Heart left ventricle (tissue), 16 donors: ENCODE measurements around the gene C5. TPM values are rescaled to one million over a fixed set of nuclear protein-coding genes. Genes with fewer than 3 reads are reported as not detected.

Experiments
- ATAC-seq, 4 donors: fragments of 200-7000 bp; cut with Tn5 transposase; one replicate each; pipeline ENCODE4 v1.9.1; 2020 to 2022; ENCODE audit warnings: moderate library complexity in 4 of 4, mild to moderate bottlenecking in 3 of 4, moderate number of reproducible peaks in 1 of 4
- DNase-seq, 5 donors: peaks; one replicate each; pipeline ENCODE4 v3.0.0-alpha.2; 2020
- H3K27ac ChIP-seq, 12 donors: fragments of 200-600 bp; sonication (generic) in 4 of 12; one replicate each; pipeline versions ENCODE4 v1.5.0 to v1.8.0; 2016 to 2022; ENCODE audit warnings: mild to moderate bottlenecking in 2 of 12
- H3K27me3 ChIP-seq, 9 donors: fragments of 200-600 bp; sonication (generic) in 2 of 9; one replicate each; pipeline versions ENCODE4 v1.5.1 to v1.8.0; 2016 to 2022; ENCODE audit warnings: mild to moderate bottlenecking in 3 of 9
- H3K36me3 ChIP-seq, 9 donors: fragments of 200-600 bp; sonication (generic) in 2 of 9; one replicate each; pipeline versions ENCODE4 v1.5.0 to v1.8.0; 2018 to 2022; ENCODE audit warnings: mild to moderate bottlenecking in 2 of 9
- H3K4me1 ChIP-seq, 12 donors: fragments of 200-600 bp; sonication (generic) in 4 of 12; one replicate each; pipeline versions ENCODE4 v1.5.0 to v1.8.0; 2016 to 2022; ENCODE audit warnings: mild to moderate bottlenecking in 3 of 12
- H3K4me3 ChIP-seq, 12 donors: fragments of 200-600 bp; sonication (generic) in 4 of 12; one replicate each; pipeline versions ENCODE4 v1.5.0 to v1.8.0; 2017 to 2022; ENCODE audit warnings: mild to moderate bottlenecking in 9 of 12, moderate library complexity in 4 of 12
- H3K9me3 ChIP-seq, 12 donors: fragments of 200-600 bp; sonication (generic) in 4 of 12; one replicate each; pipeline versions ENCODE4 v1.5.0 to v1.8.0; 2016 to 2022; ENCODE audit warnings: mild to moderate bottlenecking in 1 of 12
- CTCF ChIP-seq, 12 donors: fragments of 200-600 bp; sonication (generic) in 4 of 12; IDR thresholded peaks; one replicate each; pipeline versions ENCODE4 v1.5.0 to v1.8.0; 2018 to 2022; ENCODE audit warnings: antibody characterized with exemption in 12 of 12, mild to moderate bottlenecking in 5 of 12
- POLR2A ChIP-seq, 2 donors: fragments of 450-650 bp; IDR thresholded peaks; one replicate each; pipeline ENCODE4 v1.6.1; 2017; ENCODE audit warnings: antibody characterized with exemption in 2 of 2, mild to moderate bottlenecking in 2 of 2, moderate library complexity in 2 of 2
- WGBS, 4 donors: extraction: QIAGEN DNeasy Blood & Tissue Kit in 2 of 4; methylation state at CpG; one replicate each; pipeline versions ENCODE4 v1.1.5 to v1.1.7; 2013 to 2018; 5-methylcytosine and 5-hydroxymethylcytosine counted together
- intact Hi-C, 10 donors: fragments of 100-400 bp; cut with DNase I; formaldehyde crosslinking; loops; one replicate each; pipeline versions ENCODE4 v1.11.1 to v1.14.2; 2022
- polyA plus RNA-seq, 2 donors: library from polyadenylated mRNA; stranded (reverse); fragments of 200-250 nt; gene quantifications; one replicate each; pipeline ENCODE4 v1.2.3, GENCODE V29; 2013
- total RNA-seq, 9 donors: library from RNA; depleted of rRNA in 2 of 9; stranded (reverse); fragments of >200 nt in 2 of 9; fragmentation: NEBNext Ultra II Directional in 3 of 9; extraction: Animal tissue kit (Norgen Biotek cat#: 25700) in 3 of 9; gene quantifications; one replicate each; pipeline versions ENCODE4 v1.1.0 to v1.2.4, GENCODE V29; 2016 to 2023
- donor health status: ischemic (EF 13 %, LVEDD 7.1; RV severe dilation, severe dysfunction).
- donor health status: healthy with polysubstance abuse.
- donor health status: DM: no; HTN: yes; CAD: no.
- donor health status: DM: no; HTN: no; CAD: no.
- donor health status: ischemic (EF 25% LVEDD 6.9; RV normal size, moderate dysfunction).
- donor health status: ischemic (EF 25% LVEDD 5.7; RV mildly dilated, moderate dysfunction).
- donor health status: healthy.
- donor health status: DM: yes; HTN: yes; CAD: no.
- donor health status: ischemic (EF 35%, LVEDD 5.7; RV mildly dilated, moderate dysfunction).
- donor health status: nonischemic (EF 11% LVEDD 7.7; RV severe dilation, severe dysfunction).
- donor health status: DM: yes; HTN: yes; CAD: no.
- donor health status: PGD.
- donor health status: ischemic (EF 29% LVEDD 5.4; RV normal size, mild dysfunction).
- donor health status: nonischemic (EF 23%, LVEDD 6.1; RV moderate dilation, normal function).

C5 gene
- total and polyA plus RNA-seq, 11 donors: 0.32 to 1.8 (median 0.54) TPM

GRCh38 chr9:121026768-121027167, 23.3 kb downstream of the C5 start:
- DNase-seq (no peak), ATAC-seq (no peak)
- TF ChIP-seq CTCF (IDR thresholded peaks at IDR 0.05): no peak
- TF ChIP-seq POLR2A (IDR thresholded peaks at IDR 0.05): no peak
- no peak overlapping the region for H3K27ac ChIP-seq
- H3K4me1 ChIP-seq: no peaks in the 10 kb centered on the region
- H3K36me3 ChIP-seq: peaks cover 0 to 3% (median 0%) of the 10 kb centered on the region in 9 donors
- no peak overlapping the region for H3K4me3 ChIP-seq
- intact Hi-C loops: no loop called here
- H3K27me3 ChIP-seq: no peaks in the 10 kb centered on the region
- H3K9me3 ChIP-seq: peaks cover 0 to 9% (median 0%) of the 10 kb centered on the region in 12 donors

- ATAC-seq (no peak), DNase-seq (no peak)
- peaks cover 0 to 1% (median 0%) of the 10 kb centered on the region in 9 donors for H3K36me3 ChIP-seq
- intact Hi-C loops: no loop called here
- 83 to 86% (median 84%) methylated on average over 3 of the region's 3 CpGs for WGBS, 4 donors
- H3K4me1 ChIP-seq: no peaks in the 10 kb centered on the region
- no peak overlapping the region for H3K4me3 ChIP-seq
- peaks cover 0 to 9% (median 0%) of the 10 kb centered on the region in 12 donors for H3K9me3 ChIP-seq
- no peaks in the 10 kb centered on the region for H3K27me3 ChIP-seq
- no peak for TF ChIP-seq CTCF (IDR thresholded peaks at IDR 0.05)
- TF ChIP-seq POLR2A (IDR thresholded peaks at IDR 0.05): no peak
- H3K27ac ChIP-seq: no peak overlapping the region
These were observed 23.8 kb downstream of the C5 start for GRCh38 chr9:121026260-121026691.

GRCh38 chr9:121024237-121024636, 25.8 kb downstream of the C5 start:
- WGBS, 4 donors: 33 to 80% (median 50%) methylated on average over 1 to 2 of the region's 2 CpGs; no CpG with 5 or more reads in 1 of the 4 donors
- no peak for DNase-seq
- Histone ChIP-seq H3K36me3 (no peaks in the 10 kb centered on the region), H3K4me3 (no peak overlapping the region), H3K4me1 (no peaks in the 10 kb centered on the region), H3K9me3 (peaks cover 0 to 9% (median 0%) of the 10 kb centered on the region in 12 donors), H3K27ac (no peak overlapping the region), H3K27me3 (no peaks in the 10 kb centered on the region)
- intact Hi-C loops: no loop called here
- no peak for ATAC-seq
- no peak for TF ChIP-seq CTCF (IDR thresholded peaks at IDR 0.05)
- TF ChIP-seq POLR2A (IDR thresholded peaks at IDR 0.05): no peak

- ATAC-seq: no peak
- DNase-seq: no peak
- Histone ChIP-seq H3K27ac (no peak overlapping the region), H3K9me3 (peaks cover 0 to 6% (median 0%) of the 10 kb centered on the region in 12 donors), H3K4me1 (no peaks in the 10 kb centered on the region), H3K27me3 (no peaks in the 10 kb centered on the region), H3K4me3 (no peak overlapping the region), H3K36me3 (no peaks in the 10 kb centered on the region)
- 71 to 90% (median 82%) methylated on average over 1 of the region's 1 CpG for WGBS, 4 donors
- intact Hi-C loops: no loop called here
- no peak for TF ChIP-seq POLR2A (IDR thresholded peaks at IDR 0.05)
- TF ChIP-seq CTCF (IDR thresholded peaks at IDR 0.05): no peak
These were observed 27.0 kb downstream of the C5 start for GRCh38 chr9:121023064-121023463.
